ENCODE data around the gene KMT2C.

KMT2C gene

GRCh38 chr7:152115021-152115718 is 320.6 kb downstream of the KMT2C start:
- H3K4me1 ChIP-seq: no peaks in the 10 kb centered on the region

GRCh38 chr7:152112829-152113228 is 323.0 kb downstream of the KMT2C start:
- H3K36me3 ChIP-seq: peaks cover 37% of the 10 kb centered on the region
- H3K4me1 ChIP-seq: no peaks in the 10 kb centered on the region
- no peak overlapping the region for H3K4me3 ChIP-seq (ENCODE audit: low read depth, low read length)
- no peak for DNase-seq
- TF ChIP-seq, protein P1, sequence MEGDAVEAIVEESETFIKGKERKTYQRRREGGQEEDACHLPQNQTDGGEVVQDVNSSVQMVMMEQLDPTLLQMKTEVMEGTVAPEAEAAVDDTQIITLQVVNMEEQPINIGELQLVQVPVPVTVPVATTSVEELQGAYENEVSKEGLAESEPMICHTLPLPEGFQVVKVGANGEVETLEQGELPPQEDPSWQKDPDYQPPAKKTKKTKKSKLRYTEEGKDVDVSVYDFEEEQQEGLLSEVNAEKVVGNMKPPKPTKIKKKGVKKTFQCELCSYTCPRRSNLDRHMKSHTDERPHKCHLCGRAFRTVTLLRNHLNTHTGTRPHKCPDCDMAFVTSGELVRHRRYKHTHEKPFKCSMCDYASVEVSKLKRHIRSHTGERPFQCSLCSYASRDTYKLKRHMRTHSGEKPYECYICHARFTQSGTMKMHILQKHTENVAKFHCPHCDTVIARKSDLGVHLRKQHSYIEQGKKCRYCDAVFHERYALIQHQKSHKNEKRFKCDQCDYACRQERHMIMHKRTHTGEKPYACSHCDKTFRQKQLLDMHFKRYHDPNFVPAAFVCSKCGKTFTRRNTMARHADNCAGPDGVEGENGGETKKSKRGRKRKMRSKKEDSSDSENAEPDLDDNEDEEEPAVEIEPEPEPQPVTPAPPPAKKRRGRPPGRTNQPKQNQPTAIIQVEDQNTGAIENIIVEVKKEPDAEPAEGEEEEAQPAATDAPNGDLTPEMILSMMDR (IDR thresholded peaks at IDR 0.05; ENCODE audit: low read depth, low read length): no peak
- H3K27me3 ChIP-seq: no peaks in the 10 kb centered on the region
- H3K9me3 ChIP-seq: no peaks in the 10 kb centered on the region

More at GRCh38 chr7:152115021-152115718, 320.6 kb downstream of the KMT2C start:
- TF ChIP-seq, protein P1 (IDR thresholded peaks at IDR 0.05; ENCODE audit: low read depth, low read length): no peak
- no peaks in the 10 kb centered on the region for H3K9me3 ChIP-seq
- H3K36me3 ChIP-seq: peaks cover 48% of the 10 kb centered on the region
- no peak overlapping the region for H3K4me3 ChIP-seq (ENCODE audit: low read depth, low read length)
- DNase-seq: no peak
- no peaks in the 10 kb centered on the region for H3K27me3 ChIP-seq

DNA sequence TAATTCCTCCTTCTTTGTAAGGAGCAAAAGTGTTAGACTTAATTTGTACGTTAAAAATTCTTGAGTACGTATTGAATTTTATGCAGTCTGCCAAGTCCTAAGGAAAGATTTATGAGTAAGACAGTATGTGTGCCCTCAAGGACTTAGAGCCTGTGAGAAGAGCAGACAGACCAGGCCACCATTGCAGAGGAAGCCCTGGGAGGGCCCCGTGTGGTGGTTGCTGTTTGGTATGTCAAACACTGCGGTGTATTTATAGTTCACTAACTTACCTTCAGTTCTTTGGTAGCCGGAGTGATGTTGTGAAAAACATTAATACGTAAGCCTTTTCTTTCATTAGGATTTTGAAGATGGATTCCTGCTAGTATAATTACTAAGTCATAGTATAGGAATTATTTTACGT is 327.4 kb downstream of the KMT2C start:
- TF ChIP-seq, protein P1 (IDR thresholded peaks at IDR 0.05; ENCODE audit: low read depth, low read length): no peak
- Histone ChIP-seq H3K9me3 (no peaks in the 10 kb centered on the region), H3K27me3 (no peaks in the 10 kb centered on the region), H3K4me1 (no peaks in the 10 kb centered on the region), H3K36me3 (peaks cover 12% of the 10 kb centered on the region), H3K4me3 (ENCODE audit: low read depth, low read length) (no peak overlapping the region)
- DNase-seq: no peak

- no peaks in the 10 kb centered on the region for H3K27me3 ChIP-seq
- no peak overlapping the region for H3K4me3 ChIP-seq (ENCODE audit: low read depth, low read length)
- peaks cover 15% of the 10 kb centered on the region for H3K36me3 ChIP-seq
- no peaks in the 10 kb centered on the region for H3K9me3 ChIP-seq
- TF ChIP-seq, protein P1 (IDR thresholded peaks at IDR 0.05; ENCODE audit: low read depth, low read length): no peak
- DNase-seq: no peak
- no peaks in the 10 kb centered on the region for H3K4me1 ChIP-seq
These were observed 327.9 kb downstream of the KMT2C start for GRCh38 chr7:152107945-152108344.

DNA sequence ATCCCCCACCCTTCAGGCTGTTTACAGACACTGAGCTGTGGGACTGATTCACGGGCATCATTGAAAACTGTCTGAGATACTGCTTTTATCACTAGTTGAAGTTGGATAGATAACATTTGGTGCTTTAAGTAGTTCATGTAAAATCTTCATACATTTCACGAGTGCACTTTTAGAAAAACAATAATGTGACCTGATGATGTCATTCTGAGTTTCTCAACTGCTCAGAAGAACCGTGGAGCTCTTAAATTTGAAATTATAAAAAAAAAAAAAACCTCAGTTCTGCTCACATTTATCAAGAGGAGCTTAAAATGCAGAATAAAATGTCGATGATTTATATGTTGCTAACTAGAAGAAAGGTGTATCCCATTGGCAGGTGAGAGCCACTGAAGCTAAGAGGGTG is 328.8 kb downstream of the KMT2C start:
- TF ChIP-seq, protein P1 (IDR thresholded peaks at IDR 0.05; ENCODE audit: low read depth, low read length): no peak
- Histone ChIP-seq H3K9me3 (no peaks in the 10 kb centered on the region), H3K4me3 (ENCODE audit: low read depth, low read length) (no peak overlapping the region), H3K4me1 (no peaks in the 10 kb centered on the region), H3K36me3 (peaks cover 18% of the 10 kb centered on the region), H3K27me3 (no peaks in the 10 kb centered on the region)
- DNase-seq: no peak

- no peak overlapping the region for H3K4me3 ChIP-seq (ENCODE audit: low read depth, low read length)
- no peaks in the 10 kb centered on the region for H3K9me3 ChIP-seq
- TF ChIP-seq, protein P1 (IDR thresholded peaks at IDR 0.05; ENCODE audit: low read depth, low read length): no peak
- DNase-seq: no peak
- no peaks in the 10 kb centered on the region for H3K4me1 ChIP-seq
- H3K27me3 ChIP-seq: no peaks in the 10 kb centered on the region
- peaks cover 25% of the 10 kb centered on the region for H3K36me3 ChIP-seq
These were observed 330.6 kb downstream of the KMT2C start for GRCh38 chr7:152105205-152105604.
